GM12873 (cell line): ENCODE measurements around the gene EYS.

Experiments
- TF ChIP-seq, protein P1 (sequence below): IDR thresholded peaks from 2 replicates; pipeline ENCODE4 v1.5.1; 2012; ENCODE audit warnings: low read depth, mild to moderate bottlenecking, moderate library complexity, low read length, control low read depth; ENCODE audit not compliant: insufficient read depth; ENCODE audit errors: missing control alignments

EYS gene

DNA sequence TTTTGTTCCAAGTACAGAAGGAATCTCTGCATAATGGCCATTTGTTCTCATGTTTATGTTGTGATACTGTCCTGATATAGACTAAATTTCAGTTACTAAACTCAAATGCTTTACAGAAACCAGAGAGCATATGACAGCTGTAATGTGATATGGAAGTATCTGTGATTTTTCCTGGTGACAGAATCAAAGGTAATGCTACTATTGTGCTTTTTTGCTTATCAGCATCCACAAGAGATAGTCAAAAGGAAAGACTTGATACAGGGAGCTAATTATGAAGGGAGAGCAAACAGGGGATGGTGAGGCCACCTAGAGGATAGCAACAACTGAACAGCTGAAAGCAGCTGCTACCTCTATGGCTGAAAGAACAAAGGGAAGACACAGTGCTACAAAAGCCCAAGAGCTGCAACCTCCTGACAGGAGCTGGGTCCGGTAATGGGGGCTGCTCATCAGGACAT, 1890.0 kb downstream of the EYS start:
- TF ChIP-seq, protein P1, sequence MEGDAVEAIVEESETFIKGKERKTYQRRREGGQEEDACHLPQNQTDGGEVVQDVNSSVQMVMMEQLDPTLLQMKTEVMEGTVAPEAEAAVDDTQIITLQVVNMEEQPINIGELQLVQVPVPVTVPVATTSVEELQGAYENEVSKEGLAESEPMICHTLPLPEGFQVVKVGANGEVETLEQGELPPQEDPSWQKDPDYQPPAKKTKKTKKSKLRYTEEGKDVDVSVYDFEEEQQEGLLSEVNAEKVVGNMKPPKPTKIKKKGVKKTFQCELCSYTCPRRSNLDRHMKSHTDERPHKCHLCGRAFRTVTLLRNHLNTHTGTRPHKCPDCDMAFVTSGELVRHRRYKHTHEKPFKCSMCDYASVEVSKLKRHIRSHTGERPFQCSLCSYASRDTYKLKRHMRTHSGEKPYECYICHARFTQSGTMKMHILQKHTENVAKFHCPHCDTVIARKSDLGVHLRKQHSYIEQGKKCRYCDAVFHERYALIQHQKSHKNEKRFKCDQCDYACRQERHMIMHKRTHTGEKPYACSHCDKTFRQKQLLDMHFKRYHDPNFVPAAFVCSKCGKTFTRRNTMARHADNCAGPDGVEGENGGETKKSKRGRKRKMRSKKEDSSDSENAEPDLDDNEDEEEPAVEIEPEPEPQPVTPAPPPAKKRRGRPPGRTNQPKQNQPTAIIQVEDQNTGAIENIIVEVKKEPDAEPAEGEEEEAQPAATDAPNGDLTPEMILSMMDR: peak; percentile 28

DNA sequence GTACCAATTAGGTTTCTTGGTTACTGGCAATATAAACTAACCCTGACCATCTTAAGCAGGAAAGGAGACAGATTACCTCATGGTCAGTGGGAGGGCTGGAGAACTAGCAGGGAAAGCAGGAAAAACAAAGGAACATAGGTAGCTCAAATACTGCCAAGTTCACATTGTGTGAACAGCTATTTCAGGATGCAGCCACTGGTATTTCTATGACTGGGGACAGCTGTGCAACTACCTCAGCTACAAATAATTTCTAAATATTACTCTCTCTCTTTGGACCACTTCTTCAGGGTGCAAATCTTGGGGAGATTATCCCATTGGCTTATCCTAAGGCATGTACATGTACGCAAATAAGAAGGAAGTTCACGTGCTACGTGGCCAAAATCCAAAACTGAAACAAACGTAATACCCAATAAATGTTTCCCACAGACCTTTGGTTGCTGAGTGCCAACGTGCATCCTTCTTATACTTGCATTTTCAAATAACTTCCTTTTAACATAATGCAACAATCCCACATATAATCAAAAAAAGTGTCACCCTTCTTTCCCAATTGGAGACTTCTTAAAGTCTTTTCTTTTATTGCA, 1890.5 kb downstream of the EYS start:
- TF ChIP-seq, protein P1: no peak

DNA sequence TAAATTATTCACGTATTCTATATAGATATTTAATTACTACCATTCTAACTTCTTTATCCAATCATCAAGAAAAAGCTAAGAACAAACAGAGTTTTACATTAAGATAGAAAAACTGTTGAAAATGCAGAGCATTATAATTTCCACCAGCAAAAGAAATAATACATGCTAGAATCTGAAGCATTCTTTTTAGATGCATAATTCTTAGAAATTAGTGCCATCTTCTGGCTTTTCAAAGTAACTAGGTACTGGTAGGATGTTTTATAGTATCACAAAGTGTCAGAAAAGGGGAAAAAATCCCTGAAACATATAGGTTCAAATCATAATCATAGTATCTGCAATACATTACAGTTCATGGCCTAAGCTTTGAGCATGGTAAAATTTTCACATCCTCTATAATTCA, 1892.6 kb downstream of the EYS start:
- TF ChIP-seq, protein P1: no peak

DNA sequence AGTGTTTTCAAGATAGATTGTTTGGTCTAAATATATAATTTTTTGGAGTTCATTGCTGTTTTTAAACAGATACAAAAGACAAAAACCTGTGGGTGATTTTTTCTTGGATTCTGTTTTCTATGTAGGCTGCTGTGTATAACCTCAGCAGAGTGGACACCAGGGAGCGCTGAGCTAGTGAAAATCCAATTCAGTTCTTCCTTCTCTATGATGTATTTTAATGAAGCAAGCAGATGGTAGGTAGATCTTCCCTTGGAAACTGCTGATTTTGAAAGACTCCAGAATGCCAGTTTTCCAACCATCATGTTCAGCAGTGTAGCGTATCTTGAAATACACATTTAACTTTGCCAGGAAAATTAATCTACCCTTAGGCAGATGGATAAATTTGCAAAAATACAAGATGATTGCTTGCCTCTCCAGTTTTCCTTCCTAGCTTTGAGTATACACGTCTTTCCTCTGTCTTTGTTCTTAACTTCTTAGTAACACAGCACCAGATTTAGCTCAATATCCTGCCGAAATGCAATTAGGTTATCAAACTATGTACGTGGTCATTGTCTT, 1893.4 kb downstream of the EYS start:
- TF ChIP-seq, protein P1: no peak

DNA sequence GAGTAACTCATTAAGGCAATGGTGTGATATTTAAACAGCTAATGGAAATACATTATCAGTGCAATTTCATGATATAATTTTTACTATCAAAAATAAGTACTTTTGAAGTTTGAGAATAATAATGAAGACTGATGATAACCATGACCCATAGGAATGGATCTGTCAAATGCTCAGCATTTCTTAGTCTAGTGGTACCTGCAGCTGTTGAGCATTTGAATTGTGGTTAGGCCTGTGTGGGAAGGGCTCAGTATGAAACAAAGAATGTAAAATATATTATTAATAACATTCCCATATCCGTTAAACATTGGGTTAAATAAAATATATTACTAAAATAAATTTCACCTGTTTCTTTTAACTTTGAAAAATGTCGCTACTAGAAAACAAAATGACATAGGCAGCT, 1898.5 kb downstream of the EYS start:
- TF ChIP-seq, protein P1: no peak

DNA sequence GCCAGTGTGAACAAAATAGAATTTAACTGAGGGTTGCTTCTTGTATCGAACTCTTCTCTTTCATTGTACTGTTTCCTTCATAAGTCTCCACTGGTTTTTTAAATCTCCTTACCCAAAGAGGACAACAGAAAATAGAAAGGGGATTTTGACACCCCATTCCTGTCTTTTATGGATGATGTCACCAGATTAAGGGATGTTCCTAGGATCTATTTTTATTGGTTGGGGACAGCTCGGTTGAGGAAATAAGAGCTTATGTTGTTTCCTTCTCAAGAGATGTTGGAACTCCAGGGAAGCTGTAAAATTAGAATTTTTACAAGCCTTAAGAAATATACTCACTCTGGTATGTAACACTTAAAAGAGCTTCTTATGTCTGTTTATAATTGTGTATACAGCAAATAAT, 1900.0 kb downstream of the EYS start:
- TF ChIP-seq, protein P1: no peak

DNA sequence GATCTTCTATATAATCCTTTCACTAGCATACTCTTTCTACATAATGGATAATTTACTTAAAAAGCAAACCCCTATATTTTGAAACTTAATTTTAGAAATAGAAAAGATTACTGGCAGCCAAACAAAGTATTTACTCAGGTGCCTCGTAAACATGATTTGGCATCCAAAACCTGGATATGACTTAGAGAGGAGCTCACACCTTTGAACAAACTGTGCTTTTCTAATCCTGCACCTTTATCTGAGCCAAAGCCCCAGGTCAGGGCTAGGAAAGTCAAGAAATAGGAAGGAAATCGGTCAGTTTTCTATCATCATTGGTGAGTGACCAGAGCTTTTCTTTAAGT, 1900.5 kb downstream of the EYS start:
- TF ChIP-seq, protein P1: no peak
